ENCODE data around the gene ASB6. TPM values are rescaled to one million over a fixed set of nuclear protein-coding genes. Genes with fewer than 3 reads are reported as not detected.
A peak's percentile ranks its signal among the peaks of the same experiment; 100 is the strongest.

Gene ASB6
- total RNA-seq, 1 donor: 21.0 TPM

GRCh38 chr9:129606161-129607026 lies 35.6 kb downstream of the ASB6 start:
- no peaks in the 10 kb centered on the region for H3K79me2 ChIP-seq (ENCODE audit: insufficient read depth, low read length)
- no peak overlapping the region for H3K4me3 ChIP-seq (ENCODE audit: insufficient read depth, low read length)
- no peak for TF ChIP-seq CTCF (IDR thresholded peaks at IDR 0.05; ENCODE audit: extremely low read depth, low read depth, low read length)
- no peaks in the 10 kb centered on the region for H4K20me1 ChIP-seq (ENCODE audit: insufficient read depth, low read length)
- H3K27ac ChIP-seq (ENCODE audit: low read depth, low read length): peak overlapping the region; percentile 12
- peaks cover 20% of the 10 kb centered on the region for H3K4me1 ChIP-seq (ENCODE audit: insufficient read depth, low read length)
- no peak overlapping the region for H2AFZ ChIP-seq (ENCODE audit: low read length)
- no peaks in the 10 kb centered on the region for H3K27me3 ChIP-seq (ENCODE audit: insufficient read depth, low read length)
- peak; percentile 73 for DNase-seq (ENCODE audit: insufficient read length, low spot score, missing footprints)
- no peaks in the 10 kb centered on the region for H3K36me3 ChIP-seq (ENCODE audit: insufficient read depth, low read length)
- no peak overlapping the region for H3K4me2 ChIP-seq (ENCODE audit: insufficient read depth, low read length)
- no peaks in the 10 kb centered on the region for H3K9me3 ChIP-seq (ENCODE audit: low read depth, low read length)

GRCh38 chr9:129604766-129605163 lies 37.2 kb downstream of the ASB6 start:
- Histone ChIP-seq H3K4me2 (ENCODE audit: insufficient read depth, low read length) (no peak overlapping the region), H3K9me3 (ENCODE audit: low read depth, low read length) (no peaks in the 10 kb centered on the region), H3K4me3 (ENCODE audit: insufficient read depth, low read length) (no peak overlapping the region), H3K36me3 (ENCODE audit: insufficient read depth, low read length) (no peaks in the 10 kb centered on the region), H3K27me3 (ENCODE audit: insufficient read depth, low read length) (no peaks in the 10 kb centered on the region), H4K20me1 (ENCODE audit: insufficient read depth, low read length) (no peaks in the 10 kb centered on the region), H3K79me2 (ENCODE audit: insufficient read depth, low read length) (no peaks in the 10 kb centered on the region), H3K4me1 (ENCODE audit: insufficient read depth, low read length) (peaks cover 10% of the 10 kb centered on the region), H3K27ac (ENCODE audit: low read depth, low read length) (no peak overlapping the region), H2AFZ (ENCODE audit: low read length) (no peak overlapping the region)
- no peak for DNase-seq (ENCODE audit: insufficient read length, low spot score, missing footprints)
- no peak for TF ChIP-seq CTCF (IDR thresholded peaks at IDR 0.05; ENCODE audit: extremely low read depth, low read depth, low read length)

DNA sequence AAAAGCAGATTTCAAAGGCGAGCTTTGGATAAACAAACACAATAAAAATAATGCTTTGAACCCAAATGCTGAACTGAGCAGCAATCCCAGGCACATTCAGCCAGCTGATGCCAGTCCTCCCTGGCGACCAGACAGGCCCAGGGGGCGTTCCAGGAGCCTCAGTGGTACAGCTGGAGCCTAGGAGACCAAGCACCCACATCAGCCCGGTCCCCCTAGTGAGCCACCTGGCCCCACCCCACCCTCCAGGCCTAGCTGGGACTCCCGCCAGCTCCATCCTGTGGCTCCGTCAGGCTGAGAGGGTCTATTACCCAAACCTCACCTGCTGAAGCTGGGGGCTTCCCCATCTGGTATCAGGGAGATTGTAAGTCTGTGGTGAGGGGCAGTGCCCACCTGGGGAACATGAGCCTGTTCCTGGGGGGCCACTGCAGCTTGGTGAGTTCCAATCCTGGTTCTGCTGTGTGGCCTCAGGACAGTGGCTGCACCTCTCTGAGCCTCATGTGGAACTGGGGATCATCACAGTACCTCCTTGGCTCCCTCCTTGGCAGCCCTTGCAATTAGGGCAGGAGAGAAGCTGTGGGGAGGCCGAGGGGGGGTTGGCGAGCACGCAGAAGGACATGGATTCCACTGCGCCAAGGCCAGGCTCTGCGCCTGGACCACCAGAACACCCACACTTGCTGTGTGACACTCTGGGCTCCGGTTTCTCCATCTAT lies 37.7 kb downstream of the ASB6 start:
- no peak for TF ChIP-seq CTCF (IDR thresholded peaks at IDR 0.05; ENCODE audit: extremely low read depth, low read depth, low read length)
- no peak overlapping the region for H2AFZ ChIP-seq (ENCODE audit: low read length)
- no peak overlapping the region for H3K4me3 ChIP-seq (ENCODE audit: insufficient read depth, low read length)
- H3K36me3 ChIP-seq (ENCODE audit: insufficient read depth, low read length): no peaks in the 10 kb centered on the region
- DNase-seq (ENCODE audit: insufficient read length, low spot score, missing footprints): no peak
- no peak overlapping the region for H3K27ac ChIP-seq (ENCODE audit: low read depth, low read length)
- H3K4me1 ChIP-seq (ENCODE audit: insufficient read depth, low read length): peaks cover 7% of the 10 kb centered on the region
- H3K27me3 ChIP-seq (ENCODE audit: insufficient read depth, low read length): no peaks in the 10 kb centered on the region
- H3K9me3 ChIP-seq (ENCODE audit: low read depth, low read length): no peaks in the 10 kb centered on the region
- no peaks in the 10 kb centered on the region for H3K79me2 ChIP-seq (ENCODE audit: insufficient read depth, low read length)
- no peak overlapping the region for H3K4me2 ChIP-seq (ENCODE audit: insufficient read depth, low read length)
- H4K20me1 ChIP-seq (ENCODE audit: insufficient read depth, low read length): no peaks in the 10 kb centered on the region

All from osteoblast (primary cell).